CD14-positive monocyte (primary cell): ENCODE data around the gene CST3. TPM values are rescaled to one million over a fixed set of nuclear protein-coding genes. Genes with fewer than 3 reads are reported as not detected.

ENCODE experiments used
- DNase-seq, 3 donors: peaks; one replicate each; pipeline ENCODE4 v3.0.0-alpha.2; 2011 to 2022
- H2AFZ ChIP-seq: 2 replicates; pipeline ENCODE4 v1.6.0; 2012; ENCODE audit warnings: mild to moderate bottlenecking, low read depth, low read length, inconsistent platforms; ENCODE audit not compliant: insufficient read depth, poor library complexity, severe bottlenecking
- H3K27ac ChIP-seq, 2 donors: 1 replicate in 1 of 2; 2 replicates in 1 of 2; pipeline ENCODE4 v1.5.1; 2012 to 2013; ENCODE audit warnings: low read length in 2 of 2, control low read depth in 1 of 2, inconsistent platforms in 1 of 2, low read depth in 1 of 2, mild to moderate bottlenecking in 1 of 2
- H3K27me3 ChIP-seq, 2 donors: one replicate each; pipeline versions ENCODE4 v1.6.0 to v1.6.1; 2011 to 2013; ENCODE audit warnings: low read length in 2 of 2; ENCODE audit not compliant: control insufficient read depth in 2 of 2, insufficient read depth in 2 of 2
- H3K36me3 ChIP-seq, 2 donors: replicated peaks in 1 of 2; 1 replicate in 1 of 2; 2 replicates in 1 of 2; pipeline versions ENCODE4 v1.5.1 to v1.6.1; 2012 to 2013; ENCODE audit warnings: low read length in 2 of 2, control low read depth in 1 of 2, inconsistent platforms in 1 of 2, mild to moderate bottlenecking in 1 of 2; ENCODE audit not compliant: insufficient read depth in 2 of 2, control insufficient read depth in 1 of 2
- H3K4me1 ChIP-seq, 2 donors: 1 replicate in 1 of 2; 2 replicates in 1 of 2; pipeline versions ENCODE4 v1.5.1 to v1.6.1; 2012 to 2013; ENCODE audit warnings: low read length in 2 of 2, control low read depth in 1 of 2, inconsistent platforms in 1 of 2, mild to moderate bottlenecking in 1 of 2, moderate library complexity in 1 of 2; ENCODE audit not compliant: insufficient read depth in 2 of 2, control insufficient read depth in 1 of 2
- H3K4me2 ChIP-seq: replicated peaks from 2 replicates; pipeline ENCODE3; 2012; ENCODE audit warnings: low read length, moderate library complexity, mild to moderate bottlenecking; ENCODE audit not compliant: poor library complexity, severe bottlenecking; ENCODE audit errors: extremely low read depth
- H3K4me3 ChIP-seq, 3 experiments: fragments of 200-600 bp in 1 of 3; sonication (generic) in 1 of 3; replicated peaks in 1 of 3; 1 replicate in 2 of 3; 2 replicates in 1 of 3; pipeline ENCODE4 v1.5.1; 2011 to 2013; ENCODE audit warnings: low read length in 3 of 3, mild to moderate bottlenecking in 3 of 3, control low read depth in 2 of 3, low read depth in 2 of 3, inconsistent platforms in 1 of 3, moderate library complexity in 1 of 3
- H3K79me2 ChIP-seq: 2 replicates; pipeline ENCODE4 v1.6.0; 2012; ENCODE audit warnings: mild to moderate bottlenecking, control low read depth, inconsistent platforms, low read length, moderate library complexity; ENCODE audit not compliant: insufficient read depth
- H3K9ac ChIP-seq: 2 replicates; pipeline ENCODE4 v1.6.0; 2017; ENCODE audit warnings: low read length, mild to moderate bottlenecking; ENCODE audit not compliant: insufficient read depth, poor library complexity, severe bottlenecking
- H3K9me3 ChIP-seq, 2 donors: replicated peaks in 1 of 2; 1 replicate in 1 of 2; 2 replicates in 1 of 2; pipeline versions ENCODE4 v1.5.1 to v1.6.1; 2012 to 2013; ENCODE audit warnings: low read length in 2 of 2, control low read depth in 1 of 2; ENCODE audit not compliant: control insufficient read depth in 1 of 2, insufficient read depth in 1 of 2
- H4K20me1 ChIP-seq: 2 replicates; pipeline ENCODE4 v1.6.0; 2012; ENCODE audit warnings: mild to moderate bottlenecking, low read length, control low read depth, moderate library complexity; ENCODE audit not compliant: insufficient read depth
- H3K27ac Mint-ChIP-seq, 7 donors: one replicate each; pipeline ENCODE4 v1.8.0; 2020; ENCODE audit warnings: mild to moderate bottlenecking in 7 of 7, mixed read lengths in 7 of 7, moderate library complexity in 6 of 7, inconsistent platforms in 2 of 7
- H3K27me3 Mint-ChIP-seq, 3 donors: one replicate each; pipeline ENCODE4 v1.8.0; 2021 to 2022; ENCODE audit warnings: low read depth in 3 of 3, mild to moderate bottlenecking in 3 of 3, mixed read lengths in 3 of 3, moderate library complexity in 3 of 3, inconsistent platforms in 1 of 3
- H3K36me3 Mint-ChIP-seq, 2 donors: one replicate each; pipeline ENCODE4 v1.8.0; 2020; ENCODE audit warnings: mixed read lengths in 2 of 2, inconsistent platforms in 1 of 2, mild to moderate bottlenecking in 1 of 2
- H3K4me1 Mint-ChIP-seq: one replicate; pipeline ENCODE4 v1.8.0; 2020; ENCODE audit warnings: mild to moderate bottlenecking, mixed read lengths
- H3K4me3 Mint-ChIP-seq, 2 donors: one replicate each; pipeline ENCODE4 v1.8.0; 2020; ENCODE audit warnings: mild to moderate bottlenecking in 2 of 2, mixed read lengths in 2 of 2, moderate library complexity in 1 of 2
- H3K9me3 Mint-ChIP-seq, 7 donors: one replicate each; pipeline ENCODE4 v1.8.0; 2020 to 2022; ENCODE audit warnings: mixed read lengths in 7 of 7, mild to moderate bottlenecking in 6 of 7, moderate library complexity in 6 of 7, inconsistent platforms in 2 of 7
- WGBS: methylation state at CpG from one replicate; pipeline ENCODE4 v1.1.5; 2013; ENCODE audit warnings: missing lambda C conversion rate; ENCODE audit not compliant: insufficient coverage; 5-methylcytosine and 5-hydroxymethylcytosine counted together
- intact Hi-C, 2 donors: fragments of 100-400 bp; cut with micrococcal nuclease; formaldehyde crosslinking; loops; one replicate each; pipeline versions ENCODE4 v1.15.0 to v1.15.1; 2023
- polyA plus RNA-seq, 3 donors: library from polyadenylated mRNA; depleted of rRNA in 1 of 3; unstranded in 2 of 3; stranded (reverse) in 1 of 3; fragments of 300-500 nt in 2 of 3; fragments of >200 nt in 1 of 3; fragmentation: Illumina TruSeq in 2 of 3; gene quantifications; 1 replicate in 2 of 3; 2 replicates in 1 of 3; pipeline ENCODE4 v1.2.3, GENCODE V29; 2012 to 2021
- TF ChIP-seq, protein P1 (sequence below): fragments of 200-600 bp; IDR thresholded peaks from one replicate; pipeline ENCODE4 v1.8.0; 2022; ENCODE audit warnings: antibody characterized with exemption, mild to moderate bottlenecking

Gene CST3
- polyA plus RNA-seq, 3 donors, result 1,459 to 3,222 (median 2,657) TPM

- Histone ChIP-seq H3K9ac (no peak overlapping the region), H3K4me1 (peaks cover 40 to 46% of the 10 kb centered on the region in 2 donors), H3K9me3 (no peaks in the 10 kb centered on the region), H3K27me3 (no peaks in the 10 kb centered on the region), H3K4me2 (no peak overlapping the region), H2AFZ (no peak overlapping the region), H3K4me3 (no peak overlapping the region), H3K27ac (no peak overlapping the region), H3K79me2 (no peaks in the 10 kb centered on the region), H4K20me1 (no peaks in the 10 kb centered on the region), H3K36me3 (no peaks in the 10 kb centered on the region)
- Mint-ChIP-seq H3K27me3 (peaks cover 0 to 2% (median 2%) of the 10 kb centered on the region in 3 donors), H3K4me1 (peaks cover 49% of the 10 kb centered on the region), H3K4me3 (no peak overlapping the region), H3K36me3 (no peaks in the 10 kb centered on the region), H3K9me3 (no peaks in the 10 kb centered on the region), H3K27ac (peak overlapping the region in 1 of 7 donors; percentile 18)
- TF ChIP-seq, protein P1, sequence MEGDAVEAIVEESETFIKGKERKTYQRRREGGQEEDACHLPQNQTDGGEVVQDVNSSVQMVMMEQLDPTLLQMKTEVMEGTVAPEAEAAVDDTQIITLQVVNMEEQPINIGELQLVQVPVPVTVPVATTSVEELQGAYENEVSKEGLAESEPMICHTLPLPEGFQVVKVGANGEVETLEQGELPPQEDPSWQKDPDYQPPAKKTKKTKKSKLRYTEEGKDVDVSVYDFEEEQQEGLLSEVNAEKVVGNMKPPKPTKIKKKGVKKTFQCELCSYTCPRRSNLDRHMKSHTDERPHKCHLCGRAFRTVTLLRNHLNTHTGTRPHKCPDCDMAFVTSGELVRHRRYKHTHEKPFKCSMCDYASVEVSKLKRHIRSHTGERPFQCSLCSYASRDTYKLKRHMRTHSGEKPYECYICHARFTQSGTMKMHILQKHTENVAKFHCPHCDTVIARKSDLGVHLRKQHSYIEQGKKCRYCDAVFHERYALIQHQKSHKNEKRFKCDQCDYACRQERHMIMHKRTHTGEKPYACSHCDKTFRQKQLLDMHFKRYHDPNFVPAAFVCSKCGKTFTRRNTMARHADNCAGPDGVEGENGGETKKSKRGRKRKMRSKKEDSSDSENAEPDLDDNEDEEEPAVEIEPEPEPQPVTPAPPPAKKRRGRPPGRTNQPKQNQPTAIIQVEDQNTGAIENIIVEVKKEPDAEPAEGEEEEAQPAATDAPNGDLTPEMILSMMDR, result no peak
- DNase-seq, result no peak
- 95% methylated on average over 4 of the region's 8 CpGs for WGBS
- intact Hi-C loops, result no loop called here
These were observed 21.3 kb upstream of the CST3 start for GRCh38 chr20:23658989-23659609.

DNA sequence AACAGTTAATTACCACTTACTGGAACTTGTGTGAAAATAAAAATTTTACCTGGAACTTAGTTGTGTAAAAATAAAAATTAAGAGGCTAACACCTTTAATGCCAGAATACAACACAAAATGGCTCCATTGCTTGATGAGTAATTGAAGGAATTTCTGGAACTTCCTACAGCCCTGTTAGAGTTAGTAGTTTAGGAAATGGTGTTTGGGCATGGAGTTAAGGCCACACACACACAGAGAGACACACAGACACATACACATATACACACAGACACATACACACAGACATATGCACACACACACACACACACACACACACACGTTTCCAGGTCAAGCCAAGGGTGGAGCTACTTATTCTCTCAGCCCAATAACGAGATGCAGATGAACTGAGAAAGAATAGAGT lies 20.6 kb upstream of the CST3 start:
- no peaks in the 10 kb centered on the region for H4K20me1 ChIP-seq
- Mint-ChIP-seq H3K9me3 (no peaks in the 10 kb centered on the region), H3K4me3 (no peak overlapping the region), H3K27ac (no peak overlapping the region), H3K27me3 (peaks cover 0 to 3% (median 0%) of the 10 kb centered on the region in 3 donors), H3K36me3 (peaks cover 0 to 3% of the 10 kb centered on the region in 2 donors), H3K4me1 (peaks cover 57% of the 10 kb centered on the region)
- DNase-seq, result no peak
- no peak overlapping the region for H2AFZ ChIP-seq
- intact Hi-C loops, result no loop called here
- peaks cover 48 to 53% of the 10 kb centered on the region in 2 donors for H3K4me1 ChIP-seq
- H3K36me3 ChIP-seq, result no peaks in the 10 kb centered on the region
- H3K4me3 ChIP-seq, result no peak overlapping the region
- TF ChIP-seq, protein P1, result no peak
- no peak overlapping the region for H3K4me2 ChIP-seq
- no peaks in the 10 kb centered on the region for H3K9me3 ChIP-seq
- H3K79me2 ChIP-seq, result no peaks in the 10 kb centered on the region
- no peak overlapping the region for H3K27ac ChIP-seq
- no peaks in the 10 kb centered on the region for H3K27me3 ChIP-seq
- no CpG with 5 or more reads among the region's 2 CpGs for WGBS
- H3K9ac ChIP-seq, result no peak overlapping the region
